22Rv1 (cell line): ENCODE measurements around the gene CLSTN2.

Experiments used
- H3K27ac ChIP-seq: fragments of 450-650 bp; 2 replicates; pipeline ENCODE4 v1.5.1; 2017
- ZFX ChIP-seq: fragments of 450-650 bp; IDR thresholded peaks from 2 replicates; pipeline ENCODE4 v1.6.1; 2017; ENCODE audit warnings: antibody characterized with exemption, borderline replicate concordance
- TF ChIP-seq, protein P1 (sequence below): fragments of 450-650 bp; IDR thresholded peaks from 2 replicates; pipeline ENCODE4 v1.5.1; 2017; ENCODE audit warnings: mild to moderate bottlenecking

The CLSTN2 gene

DNA sequence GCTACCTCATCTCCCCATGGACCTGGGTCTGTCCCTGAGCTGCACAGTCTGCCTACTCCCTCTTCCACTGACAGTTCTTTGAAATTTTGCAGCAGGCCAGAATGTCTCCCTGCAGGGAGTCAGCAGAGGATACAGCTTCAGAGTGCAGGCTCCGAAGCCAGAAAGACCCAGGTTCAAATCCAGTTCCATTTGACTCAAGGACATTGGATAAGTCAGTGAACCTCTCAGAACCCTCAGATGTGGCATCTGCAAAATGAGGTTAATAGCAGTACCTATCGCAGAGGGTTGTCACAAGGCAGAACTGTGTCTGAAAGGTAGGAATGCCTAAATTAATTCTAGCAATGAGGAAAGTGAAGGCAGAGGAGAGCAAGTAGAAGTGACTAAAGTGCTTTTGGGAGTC lies 498.4 kb downstream of the CLSTN2 start:
- no peak overlapping the region for H3K27ac ChIP-seq
- no peak for TF ChIP-seq ZFX
- TF ChIP-seq, protein P1, sequence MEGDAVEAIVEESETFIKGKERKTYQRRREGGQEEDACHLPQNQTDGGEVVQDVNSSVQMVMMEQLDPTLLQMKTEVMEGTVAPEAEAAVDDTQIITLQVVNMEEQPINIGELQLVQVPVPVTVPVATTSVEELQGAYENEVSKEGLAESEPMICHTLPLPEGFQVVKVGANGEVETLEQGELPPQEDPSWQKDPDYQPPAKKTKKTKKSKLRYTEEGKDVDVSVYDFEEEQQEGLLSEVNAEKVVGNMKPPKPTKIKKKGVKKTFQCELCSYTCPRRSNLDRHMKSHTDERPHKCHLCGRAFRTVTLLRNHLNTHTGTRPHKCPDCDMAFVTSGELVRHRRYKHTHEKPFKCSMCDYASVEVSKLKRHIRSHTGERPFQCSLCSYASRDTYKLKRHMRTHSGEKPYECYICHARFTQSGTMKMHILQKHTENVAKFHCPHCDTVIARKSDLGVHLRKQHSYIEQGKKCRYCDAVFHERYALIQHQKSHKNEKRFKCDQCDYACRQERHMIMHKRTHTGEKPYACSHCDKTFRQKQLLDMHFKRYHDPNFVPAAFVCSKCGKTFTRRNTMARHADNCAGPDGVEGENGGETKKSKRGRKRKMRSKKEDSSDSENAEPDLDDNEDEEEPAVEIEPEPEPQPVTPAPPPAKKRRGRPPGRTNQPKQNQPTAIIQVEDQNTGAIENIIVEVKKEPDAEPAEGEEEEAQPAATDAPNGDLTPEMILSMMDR: no peak

DNA sequence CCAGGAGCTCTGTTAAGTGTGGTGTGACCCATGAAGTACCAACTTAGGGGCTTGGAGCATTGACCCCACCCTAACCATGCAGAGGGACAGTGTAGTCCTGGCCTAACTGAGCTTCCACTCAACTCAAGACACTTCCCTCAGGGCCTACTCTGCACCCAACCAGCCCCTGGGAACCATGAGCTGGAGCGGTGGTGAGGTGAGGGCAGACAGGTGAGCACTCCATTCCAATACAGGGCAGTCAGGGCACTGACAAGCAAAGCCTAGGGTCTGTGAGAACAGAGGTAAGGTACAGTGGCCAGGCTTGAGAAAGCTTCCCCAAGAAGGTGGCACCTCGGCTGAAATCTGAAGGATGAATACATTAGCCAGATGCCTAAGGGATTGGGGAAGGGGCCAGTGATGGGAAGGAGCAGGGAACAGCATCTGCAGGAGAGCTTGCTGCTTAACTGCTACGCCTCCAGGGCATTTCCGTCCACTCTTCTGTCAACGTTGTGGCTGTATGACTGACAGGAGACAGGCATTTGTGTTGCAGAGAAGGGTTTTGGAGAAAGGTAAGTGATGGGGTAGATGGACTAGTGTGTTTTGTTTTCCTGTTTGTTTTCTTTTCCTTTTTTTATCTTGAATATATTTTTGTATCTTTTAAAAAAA lies 499.4 kb downstream of the CLSTN2 start:
- TF ChIP-seq, protein P1: no peak
- no peak for TF ChIP-seq ZFX

DNA sequence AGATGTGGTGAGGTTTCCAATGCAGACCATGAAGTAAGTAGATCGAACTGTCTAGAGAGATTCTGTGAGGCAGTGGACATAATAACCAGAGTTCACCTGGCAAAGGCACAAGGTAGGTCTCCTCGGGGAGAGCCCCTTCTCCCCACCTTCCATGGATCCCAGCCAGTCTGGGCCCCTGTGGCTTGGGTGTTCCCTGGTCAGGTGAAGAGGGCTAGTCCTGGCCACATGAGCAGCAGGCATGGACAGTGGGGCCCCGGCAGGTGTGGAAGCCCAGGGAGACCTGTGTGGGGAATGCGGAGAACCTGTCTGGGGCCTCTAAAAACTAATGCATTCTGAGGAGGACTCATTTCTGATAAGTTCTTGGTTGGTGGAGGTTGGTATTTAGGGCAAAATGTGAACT lies 501.4 kb downstream of the CLSTN2 start:
- H3K27ac ChIP-seq: no peak overlapping the region
- TF ChIP-seq ZFX: no peak
- TF ChIP-seq, protein P1: no peak

More for the DNA sequence above, 499.4 kb downstream of the CLSTN2 start:
- no peak overlapping the region for H3K27ac ChIP-seq

- TF ChIP-seq, protein P1: no peak
- no peak for TF ChIP-seq ZFX
- no peak overlapping the region for H3K27ac ChIP-seq
Observed at GRCh38 chr3:140438736-140439470, 503.9 kb downstream of the CLSTN2 start.

GRCh38 chr3:140439527-140439926 lies 504.5 kb downstream of the CLSTN2 start:
- H3K27ac ChIP-seq: no peak overlapping the region
- no peak for TF ChIP-seq ZFX
- TF ChIP-seq, protein P1: no peak

DNA sequence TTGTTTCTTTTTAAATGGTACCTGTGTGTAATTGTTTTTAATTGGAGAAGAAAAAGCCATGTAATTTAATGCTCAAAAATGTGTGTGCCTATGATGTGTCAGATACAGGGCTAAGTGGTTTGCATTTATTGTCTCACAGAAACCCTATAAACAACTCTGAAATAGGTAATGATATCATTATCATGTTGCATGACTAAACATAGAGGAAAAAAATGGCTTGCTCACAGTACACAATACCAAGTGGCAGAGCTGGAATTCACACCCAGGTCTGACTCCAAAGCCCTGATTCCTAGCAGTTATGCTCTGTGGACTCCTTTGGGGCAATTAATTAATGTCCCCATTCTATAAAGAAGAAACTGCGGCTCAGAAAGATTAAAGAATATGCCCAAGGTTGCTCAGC lies 505.5 kb downstream of the CLSTN2 start:
- no peak overlapping the region for H3K27ac ChIP-seq
- no peak for TF ChIP-seq ZFX
- TF ChIP-seq, protein P1: no peak

- TF ChIP-seq, protein P1: no peak
- no peak for TF ChIP-seq ZFX
Observed at GRCh38 chr3:140441006-140441405, 506.0 kb downstream of the CLSTN2 start.

More at GRCh38 chr3:140441006-140441405, 506.0 kb downstream of the CLSTN2 start:
- no peak overlapping the region for H3K27ac ChIP-seq
